GM19240 (cell line): ENCODE results near the gene PDE3A.

Experiments used
- DNase-seq: peaks from one replicate; pipeline ENCODE4 v3.0.0; 2011; ENCODE audit warnings: low spot score; ENCODE audit not compliant: insufficient read length

Gene PDE3A

DNA sequence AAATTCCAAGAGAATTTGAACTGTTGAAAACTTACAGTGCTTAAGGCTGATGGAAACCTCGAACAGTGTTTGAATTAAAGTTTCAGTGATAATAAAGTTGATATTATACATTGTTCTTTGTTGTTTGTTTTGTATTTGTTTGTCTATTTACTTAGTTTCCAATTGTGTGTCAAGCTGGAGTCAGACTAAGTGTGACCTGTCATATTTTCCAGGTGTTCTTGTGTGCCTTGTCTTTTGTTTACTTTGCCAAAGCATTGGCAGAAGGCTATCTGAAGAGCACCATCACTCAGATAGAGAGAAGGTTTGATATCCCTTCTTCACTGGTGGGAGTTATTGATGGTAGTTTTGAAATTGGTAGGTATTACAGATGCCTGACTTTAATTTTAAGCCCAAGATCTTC lies 332.8 kb downstream of the PDE3A start:
- DNase-seq = no peak

DNA sequence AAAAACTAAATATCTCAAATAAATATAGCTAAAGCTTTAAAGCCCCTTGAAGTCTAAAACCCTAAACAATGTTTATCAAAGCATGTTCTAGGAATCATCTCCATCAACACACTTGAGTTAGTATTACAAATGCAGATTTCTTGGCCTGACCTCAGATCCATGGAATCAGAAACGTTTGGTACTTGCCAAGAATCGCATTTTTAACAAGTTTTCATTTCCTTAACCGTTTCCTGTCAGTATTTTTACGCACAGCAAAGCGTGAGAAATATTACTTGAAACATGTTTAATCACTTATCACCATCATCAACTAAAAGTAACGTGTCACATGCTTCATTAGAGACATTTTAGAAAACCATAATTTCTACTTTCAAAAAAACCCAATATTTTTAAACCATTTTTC lies 336.5 kb downstream of the PDE3A start:
- DNase-seq = no peak

DNA sequence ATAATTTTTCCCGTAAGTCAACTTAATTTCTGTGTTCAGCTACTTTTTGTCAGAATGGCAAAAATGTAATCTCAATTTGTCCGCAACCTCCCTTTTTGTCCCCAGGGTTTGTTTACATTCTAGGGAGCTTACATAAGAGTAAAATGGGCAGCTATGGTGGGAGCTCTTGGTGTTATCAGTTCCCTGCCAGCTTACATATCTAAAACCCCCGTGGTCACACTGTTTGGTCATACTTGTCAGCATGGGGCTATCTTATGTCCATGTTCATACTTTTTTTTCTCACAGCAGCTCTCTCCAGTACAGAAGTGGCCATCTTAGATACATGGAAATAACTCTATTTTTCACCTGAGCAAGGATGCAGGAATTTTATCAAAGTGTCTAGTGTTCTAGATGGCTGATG lies 343.5 kb downstream of the PDE3A start:
- no peak for DNase-seq

DNA sequence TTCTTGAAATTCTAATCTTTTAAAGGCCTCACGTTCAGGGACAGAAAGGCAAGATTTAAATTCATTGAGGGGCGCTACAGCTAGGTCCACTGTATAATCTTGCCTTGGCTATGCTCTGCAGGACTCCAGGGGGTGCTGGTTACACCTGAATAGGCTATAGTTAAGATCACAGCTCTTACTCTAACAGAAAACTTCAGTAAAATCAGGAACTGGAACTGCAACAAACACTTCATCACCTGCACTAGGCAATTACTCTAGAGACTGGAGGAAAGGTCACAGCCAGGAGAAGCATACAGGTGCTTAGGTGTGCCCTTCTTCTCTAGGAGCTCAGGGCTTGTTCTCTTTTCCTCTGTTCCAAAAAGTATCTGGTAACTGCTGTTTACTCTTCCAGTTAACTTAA lies 347.7 kb downstream of the PDE3A start:
- DNase-seq = no peak

DNA sequence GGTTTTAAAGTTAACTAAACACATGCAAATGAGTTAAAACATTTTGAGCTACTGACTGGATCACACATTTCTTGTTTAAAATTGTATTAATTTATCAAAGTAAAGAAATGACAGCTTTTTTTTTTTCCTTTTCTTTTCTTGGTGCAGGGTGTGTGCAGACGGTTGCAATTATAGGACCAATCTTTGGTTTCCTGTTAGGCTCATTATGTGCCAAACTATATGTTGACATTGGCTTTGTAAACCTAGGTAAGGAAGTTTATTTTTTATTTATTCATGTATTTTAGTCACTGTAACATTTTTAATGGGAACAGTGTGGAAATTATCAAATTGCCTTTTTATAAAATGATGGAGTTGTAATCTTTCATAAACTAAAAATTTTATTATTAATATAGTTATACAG lies 348.6 kb downstream of the PDE3A start:
- DNase-seq = no peak

DNA sequence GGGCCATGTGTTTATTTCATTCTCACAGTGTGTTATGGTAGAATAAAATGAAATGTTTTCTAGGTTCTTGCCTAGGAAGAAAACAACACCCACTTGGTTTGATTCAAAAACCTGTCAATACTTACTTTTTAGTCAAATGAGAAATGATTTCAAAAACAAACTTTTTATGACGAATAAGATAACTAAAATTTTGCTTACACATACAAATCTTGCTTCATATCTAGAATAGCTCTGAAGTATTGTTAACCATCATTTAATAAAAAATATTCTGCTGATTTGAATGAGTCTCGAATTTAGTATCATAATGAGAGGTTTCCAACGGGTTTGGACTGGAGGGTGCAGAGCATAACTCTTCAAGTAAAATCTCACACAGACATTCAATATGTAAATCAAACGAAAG lies 350.0 kb downstream of the PDE3A start:
- no peak for DNase-seq

DNA sequence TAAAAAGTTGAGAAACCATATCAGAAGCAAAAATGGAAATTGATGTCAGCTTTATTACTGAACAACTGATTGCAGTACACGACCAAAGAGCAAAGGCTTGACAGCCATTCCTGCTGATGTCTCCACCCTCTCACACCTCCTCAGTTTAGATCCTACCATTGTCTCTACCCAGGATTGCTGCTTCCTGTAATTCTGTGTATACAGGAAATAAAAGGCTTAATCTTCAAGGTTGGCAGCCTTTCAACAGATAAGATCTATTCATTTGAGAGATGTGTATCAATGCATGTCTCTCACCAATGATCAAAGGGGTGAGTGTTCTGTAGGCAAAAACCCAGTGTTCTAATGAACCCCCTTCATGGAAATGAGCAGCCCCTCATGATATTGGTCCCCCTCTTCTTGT lies 353.8 kb downstream of the PDE3A start:
- no peak for DNase-seq

DNA sequence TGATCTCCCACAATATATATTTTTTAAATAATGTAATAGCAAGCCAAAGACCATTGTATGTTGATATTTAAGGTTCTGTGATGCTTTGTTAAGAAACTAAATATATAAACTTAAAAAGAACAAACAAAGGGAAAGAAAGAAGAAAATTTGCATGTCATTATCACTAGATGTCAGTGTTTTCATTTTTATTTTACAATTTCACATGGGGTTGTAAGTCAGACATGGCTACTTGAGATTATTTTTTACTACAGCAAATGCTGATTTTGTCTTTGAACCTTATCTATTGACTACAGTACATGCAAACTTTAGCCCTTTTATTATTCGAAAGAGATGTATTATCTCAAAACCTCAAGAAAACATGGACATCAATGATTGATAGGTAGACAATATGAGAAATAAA lies 362.9 kb downstream of the PDE3A start:
- DNase-seq = no peak
